NCI-H345 treated with DMSO at 0.1 percent for 48 hours (cell line): Measurements from ENCODE around the gene CCNY.
"Not testable (repeated sequence)": the region's sequence is repeated elsewhere in the genome, so short reads cannot be mapped to it uniquely, and the experiment has no call there.

Experiments used
- DNase-seq: peaks from one replicate; lab custom pipeline; 2025; ENCODE audit not compliant: unreplicated experiment; lab: John Stamatoyannopoulos, UW

The CCNY gene

DNA sequence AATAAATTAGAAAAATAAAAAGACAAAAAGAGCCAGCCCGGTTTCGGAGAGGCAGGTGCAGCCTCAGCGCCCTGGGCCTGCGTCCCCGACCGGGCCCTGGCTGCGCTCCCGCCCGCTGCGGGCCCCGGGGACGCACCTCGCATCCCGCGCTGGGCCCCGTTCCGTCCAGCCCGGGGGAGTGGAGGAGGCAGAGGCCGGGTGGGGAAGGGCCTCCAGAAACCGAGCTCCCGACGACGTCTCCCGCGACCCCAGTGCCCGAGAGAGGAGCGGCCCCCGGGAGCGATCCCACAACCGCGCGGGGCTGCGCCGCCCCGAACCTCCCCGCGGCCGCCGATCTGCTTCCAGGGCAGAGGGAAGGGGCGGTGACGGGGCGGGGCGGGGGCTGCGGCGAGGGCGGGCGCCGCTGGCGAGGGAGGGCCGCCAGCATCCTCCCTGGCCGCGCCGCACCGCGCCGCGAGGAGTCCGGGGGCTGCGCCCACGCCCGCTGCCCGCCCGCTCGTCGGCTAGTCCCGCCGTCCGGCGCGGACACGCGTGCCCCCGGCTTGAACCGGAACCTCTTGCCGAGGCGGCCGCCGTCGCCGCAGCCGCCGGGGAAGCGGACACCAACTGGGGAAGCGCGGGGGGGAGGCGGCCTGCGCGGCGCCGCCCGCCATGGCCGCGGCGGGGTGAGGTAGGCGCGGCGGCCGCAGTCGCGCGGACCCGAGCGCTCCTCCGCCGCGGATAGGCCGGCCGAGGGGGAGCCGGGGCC lies at the start of gene CCNY:
TSS of gene CCNY (plus strand) at position 426 of the 748 bp plus-strand sequence. CDS start 545 bp downstream, outside the sequence.
- no peak for DNase-seq

DNA sequence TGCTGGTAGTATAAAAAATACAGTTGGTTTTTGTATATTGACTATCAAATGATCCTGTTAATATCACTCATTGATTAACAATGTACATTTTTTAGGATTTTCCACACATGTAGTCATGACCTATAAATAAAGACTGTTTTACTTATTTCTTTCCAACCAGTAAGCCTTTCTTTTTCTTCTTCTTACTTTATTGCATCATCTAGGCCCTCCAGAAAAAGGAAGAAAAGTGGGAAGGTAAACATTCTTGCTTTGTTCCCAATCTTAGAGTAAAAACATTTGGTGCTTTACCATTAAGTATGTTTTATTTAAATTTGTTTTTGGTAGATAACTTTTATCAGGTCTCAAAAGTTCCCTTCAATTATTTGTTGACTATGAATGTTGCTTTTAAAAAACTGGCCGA lies 47.1 kb upstream of the CCNY start:
- DNase-seq: no peak

DNA sequence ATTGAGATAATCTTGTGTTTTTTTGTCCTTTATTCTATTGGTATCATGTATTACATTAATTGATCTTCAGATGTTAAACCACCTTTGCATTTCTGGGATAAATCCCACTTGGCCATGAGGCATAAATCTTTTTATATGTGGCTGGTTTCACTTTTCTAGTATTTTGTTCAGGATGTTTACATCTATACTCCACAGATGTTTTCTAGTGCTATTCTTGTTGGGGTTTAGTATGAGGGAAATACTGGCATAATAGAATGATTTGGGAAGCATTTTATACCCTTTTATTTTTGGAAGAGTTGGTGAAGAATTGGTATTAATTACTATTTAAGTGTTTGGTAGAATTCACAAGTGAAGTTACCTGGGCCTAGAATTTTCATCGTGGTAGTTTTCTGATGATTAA lies 41.8 kb upstream of the CCNY start:
- no peak for DNase-seq

DNA sequence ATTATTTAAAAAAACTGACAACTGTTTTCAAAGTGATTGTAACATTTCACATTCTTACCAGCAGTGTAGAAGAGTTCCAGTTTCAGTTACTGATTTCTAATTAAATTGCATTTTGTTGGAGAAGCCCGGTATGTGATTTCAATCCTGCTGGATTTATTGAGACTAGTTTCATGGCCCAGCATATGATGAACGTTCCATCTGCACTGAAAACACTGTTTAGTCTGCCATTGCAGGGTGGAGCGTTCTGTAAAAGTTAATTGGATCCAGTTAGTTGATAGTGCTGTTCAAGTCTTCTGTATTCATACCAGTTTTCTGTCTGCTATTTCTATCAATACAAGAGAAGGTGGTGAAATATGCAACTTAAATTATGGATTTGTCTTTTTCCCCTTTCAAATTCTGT lies 37.3 kb upstream of the CCNY start:
- DNase-seq: no peak

DNA sequence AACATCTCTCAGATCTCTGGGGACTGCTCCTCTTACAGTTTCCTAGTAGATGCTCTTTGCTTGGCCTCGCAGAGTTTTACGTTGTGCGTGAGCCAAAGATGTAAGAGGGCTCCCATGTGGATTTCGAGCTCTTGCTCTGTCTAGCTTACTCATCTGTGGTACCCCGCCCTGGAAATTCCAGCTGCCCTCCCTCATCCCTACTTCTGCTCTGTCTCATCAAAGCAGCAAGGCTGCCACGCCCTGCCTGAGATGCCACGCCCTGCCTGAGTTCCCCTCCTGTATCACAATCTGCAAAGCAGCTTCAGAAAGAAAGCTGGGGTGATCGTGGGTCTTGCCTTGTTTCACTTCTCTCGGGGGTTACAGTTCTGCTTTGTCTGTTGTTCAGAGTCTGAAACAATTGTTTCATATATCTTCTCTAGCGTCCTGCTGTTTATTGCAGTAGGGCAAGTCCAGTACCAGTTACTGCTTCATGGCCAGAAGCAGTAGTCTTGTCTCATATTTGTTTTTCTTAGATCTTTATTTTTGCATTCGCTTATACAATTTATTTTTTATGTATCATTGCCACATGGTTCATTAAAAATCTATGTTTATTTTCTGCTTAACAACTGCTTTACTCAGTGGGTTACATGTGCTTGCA lies 36.1 kb upstream of the CCNY start:
- DNase-seq: no peak

DNA sequence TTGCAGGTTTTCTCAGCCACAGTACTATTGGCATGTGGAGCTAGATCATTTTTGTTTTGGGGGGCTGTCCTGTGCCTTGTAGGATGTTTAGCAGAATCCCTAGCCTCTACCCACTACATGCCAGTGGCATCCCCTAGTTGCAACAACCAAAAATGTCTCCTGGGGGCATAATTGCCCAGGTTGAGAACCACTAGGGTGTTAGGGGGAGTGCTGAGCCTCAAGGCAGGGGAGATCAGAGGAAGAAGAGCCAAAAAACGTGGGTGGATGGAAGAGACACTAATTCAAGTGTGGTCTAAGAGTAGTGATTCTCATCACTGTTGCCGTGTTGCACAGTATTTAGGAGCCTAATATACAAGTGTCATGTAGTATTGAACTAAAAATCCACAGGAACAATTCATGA lies 31.7 kb upstream of the CCNY start:
- no peak for DNase-seq

DNA sequence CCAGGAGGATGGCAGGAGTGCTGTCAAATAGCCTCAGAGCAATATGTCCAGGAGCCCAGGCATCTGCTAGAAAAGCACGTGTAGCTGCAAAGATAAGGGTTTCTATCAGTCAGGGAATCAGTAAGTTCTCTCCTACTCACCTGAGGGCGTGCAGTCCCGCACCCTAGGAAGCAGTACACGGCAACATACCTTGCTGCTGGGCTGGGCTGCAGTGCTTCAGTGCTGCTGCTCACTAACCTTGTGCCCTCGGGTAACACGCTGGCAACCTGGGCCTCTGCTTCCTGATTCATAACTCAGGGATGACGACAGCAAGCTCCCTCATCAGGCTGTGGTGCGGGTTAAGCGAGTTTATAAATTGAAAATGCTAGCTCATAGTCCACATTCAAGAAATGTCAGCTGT lies 29.5 kb upstream of the CCNY start:
- no peak for DNase-seq

DNA sequence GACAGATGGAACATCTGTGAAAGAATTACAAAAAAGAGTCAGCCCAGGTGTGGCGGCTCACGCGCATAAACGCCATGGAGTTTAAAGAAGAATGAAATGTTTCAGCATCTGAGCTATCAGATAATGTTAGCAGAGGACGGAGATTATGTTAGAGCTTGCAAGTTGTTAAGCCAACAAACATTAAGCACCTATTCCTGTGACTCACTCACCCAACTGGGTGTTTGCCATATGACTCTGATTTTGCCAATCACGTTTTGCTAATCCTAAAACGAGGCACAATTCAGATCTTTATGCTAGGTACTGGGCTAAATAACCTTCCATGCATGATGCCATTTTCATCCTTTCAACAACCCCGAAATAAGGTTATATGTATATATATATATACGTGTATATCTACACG lies 29.0 kb upstream of the CCNY start:
- no peak for DNase-seq

DNA sequence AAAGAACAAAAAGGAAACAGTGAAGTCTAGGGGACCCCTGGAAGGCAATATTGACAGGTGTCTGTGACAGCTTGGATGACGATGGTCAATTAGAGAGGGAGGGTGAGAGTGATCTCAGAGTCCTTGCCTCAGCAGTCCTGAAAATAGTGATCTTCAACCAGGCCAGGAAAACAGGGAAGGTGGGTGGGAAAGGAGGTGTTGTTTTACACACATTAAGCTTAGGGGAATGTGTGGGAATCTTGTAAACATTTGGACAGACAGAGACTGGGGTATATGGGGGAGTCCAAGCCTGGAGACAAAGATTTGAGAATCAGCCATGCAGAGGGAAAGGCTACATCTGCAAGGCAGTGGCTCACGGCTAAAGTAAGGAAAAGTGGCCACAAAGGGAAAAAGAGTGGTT lies 27.5 kb upstream of the CCNY start:
- no peak for DNase-seq

DNA sequence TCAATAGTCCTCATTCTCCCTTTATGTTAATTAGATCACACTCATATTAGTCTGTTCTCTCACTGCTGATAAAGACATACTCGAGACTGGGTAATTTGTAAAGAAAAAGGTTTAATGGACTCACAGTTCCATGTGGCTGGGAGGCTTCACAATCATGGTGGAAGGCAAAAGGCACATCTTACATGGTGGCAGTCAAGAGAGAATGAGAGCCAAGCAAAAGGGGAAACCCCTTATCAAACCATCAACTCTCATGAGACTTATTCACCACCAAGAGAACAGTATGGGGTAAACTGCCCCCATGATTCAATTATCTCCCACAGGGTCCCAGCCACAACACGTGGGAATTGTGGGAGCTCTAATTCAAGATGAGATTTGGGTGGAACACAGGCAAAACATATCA lies 22.2 kb upstream of the CCNY start:
- DNase-seq: not testable (repeated sequence)

DNA sequence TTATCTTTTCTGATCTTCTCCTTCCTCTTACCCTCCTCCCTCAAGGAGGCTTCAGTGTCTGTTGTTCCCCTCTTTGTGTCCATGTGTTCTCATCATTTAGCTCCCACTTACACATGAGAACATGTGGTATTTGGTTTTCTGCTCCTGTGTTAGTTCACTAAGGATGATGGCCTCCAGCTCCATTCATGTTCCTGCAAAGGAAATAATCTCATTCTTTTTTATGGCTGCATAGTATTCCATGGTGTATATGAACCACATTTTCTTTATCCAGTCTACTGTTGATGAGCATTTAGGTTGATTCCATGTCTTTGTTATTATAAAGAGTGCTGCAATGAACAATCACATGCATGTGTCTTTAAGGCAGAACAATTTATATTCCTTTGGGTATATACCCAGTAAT lies 21.1 kb upstream of the CCNY start:
- not testable (repeated sequence) for DNase-seq

DNA sequence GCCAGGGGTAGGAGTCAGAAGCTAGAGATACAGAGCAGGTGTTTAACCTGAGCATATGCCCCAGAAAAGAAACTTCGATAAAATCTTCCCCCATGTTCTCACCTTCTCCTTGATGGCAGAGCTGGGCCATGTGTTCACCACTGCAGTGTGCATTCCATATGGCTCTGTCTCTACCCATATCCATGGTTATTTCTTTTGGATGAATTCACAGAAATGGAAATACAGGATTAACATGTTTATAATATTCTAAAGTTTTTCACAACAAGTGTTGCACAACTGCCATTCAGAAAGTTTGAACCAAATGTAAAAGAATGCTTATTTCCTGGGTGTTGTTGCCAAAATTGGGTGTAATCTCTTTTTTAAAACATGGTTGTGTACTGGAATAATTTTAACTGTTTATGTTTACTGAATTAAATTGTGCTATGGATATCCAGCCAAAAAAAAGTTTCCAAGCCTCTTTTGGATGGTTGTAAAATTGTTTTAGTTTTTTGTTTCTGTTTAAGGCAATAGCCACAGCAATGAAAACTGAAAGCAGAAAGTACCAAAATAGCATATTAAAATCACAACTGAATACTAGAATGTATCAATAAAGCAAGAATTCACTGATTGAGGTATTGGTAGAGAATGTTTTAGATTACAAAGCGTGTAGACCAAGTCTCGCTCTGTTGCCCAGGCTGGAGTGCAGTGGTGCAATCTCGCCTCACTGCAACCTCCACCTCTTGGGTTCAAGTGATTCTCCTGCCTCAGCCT lies 19.9 kb upstream of the CCNY start:
- no peak for DNase-seq

DNA sequence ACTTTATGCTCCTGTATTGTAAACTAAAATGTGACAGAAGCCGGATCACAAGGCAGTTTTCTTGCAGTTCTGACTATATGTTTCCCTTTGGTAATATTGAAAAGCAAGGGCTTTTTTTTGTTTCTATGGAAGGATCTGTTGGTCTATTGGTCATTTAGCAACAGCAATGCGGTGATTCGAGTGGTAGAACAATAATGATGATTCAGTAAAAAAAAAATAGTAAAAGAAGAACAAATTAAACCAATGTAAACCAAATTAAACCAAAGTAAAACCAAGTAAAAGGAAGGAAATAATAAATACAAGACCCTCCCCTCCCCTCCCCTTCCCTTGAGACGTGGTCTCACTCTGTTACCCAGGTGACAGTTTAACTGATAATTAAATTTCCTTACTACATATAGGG lies 17.8 kb upstream of the CCNY start:
- DNase-seq: no peak

DNA sequence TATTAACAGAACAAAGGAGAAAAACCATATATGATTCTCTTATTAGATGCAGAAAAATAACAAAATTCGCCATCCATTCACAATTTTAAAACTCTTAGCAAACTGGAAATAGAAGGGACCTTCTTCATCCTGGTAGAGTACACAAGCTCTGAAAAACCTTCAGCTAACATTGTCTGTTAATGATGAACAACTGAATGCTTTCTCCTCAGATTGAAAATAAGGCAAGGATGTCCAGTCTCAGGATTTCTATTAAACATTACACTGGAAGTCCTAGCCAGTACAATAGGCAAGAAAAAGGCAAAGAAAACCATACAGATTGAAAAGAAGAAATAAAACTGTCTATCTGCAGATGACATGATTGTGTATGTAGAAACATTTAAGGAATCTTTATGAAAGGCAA lies 16.0 kb upstream of the CCNY start:
- DNase-seq: no peak

DNA sequence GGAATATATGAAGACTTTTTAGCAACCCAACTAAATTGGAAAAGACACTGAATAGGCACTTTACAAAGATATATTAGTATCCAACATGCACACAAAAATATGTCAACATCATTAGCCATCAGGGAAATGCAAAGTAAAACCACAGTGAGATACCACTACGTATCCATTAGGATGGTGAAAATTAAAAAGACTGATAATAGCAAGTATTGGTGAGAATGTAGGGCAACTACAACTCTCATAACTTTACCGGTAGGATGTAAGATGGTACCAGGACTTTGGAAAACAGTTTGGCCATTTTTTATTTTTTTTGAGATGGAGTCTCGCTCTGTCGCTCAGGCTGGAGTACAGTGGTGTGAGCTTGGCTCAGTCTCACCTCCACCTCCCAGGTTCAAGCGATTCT lies 13.7 kb upstream of the CCNY start:
- DNase-seq: no peak

DNA sequence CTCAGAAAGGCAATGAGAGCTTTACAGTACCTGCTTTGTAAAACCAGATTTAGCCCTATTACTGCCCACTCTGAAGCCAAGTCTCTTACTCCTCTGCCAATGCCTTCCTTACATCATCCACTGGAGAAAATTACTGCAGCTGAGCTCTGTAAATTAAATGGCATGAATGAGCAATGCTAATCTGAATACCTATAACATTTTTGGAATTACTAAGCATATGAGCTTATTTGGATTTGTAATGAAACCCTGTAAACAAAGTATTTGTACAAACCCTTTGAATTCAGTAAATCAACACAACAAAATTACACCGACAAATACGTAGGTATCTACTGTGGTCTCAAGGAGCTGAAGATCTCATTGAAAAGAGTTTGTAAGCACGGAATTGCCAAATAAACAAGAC lies 12.1 kb upstream of the CCNY start:
- no peak for DNase-seq

DNA sequence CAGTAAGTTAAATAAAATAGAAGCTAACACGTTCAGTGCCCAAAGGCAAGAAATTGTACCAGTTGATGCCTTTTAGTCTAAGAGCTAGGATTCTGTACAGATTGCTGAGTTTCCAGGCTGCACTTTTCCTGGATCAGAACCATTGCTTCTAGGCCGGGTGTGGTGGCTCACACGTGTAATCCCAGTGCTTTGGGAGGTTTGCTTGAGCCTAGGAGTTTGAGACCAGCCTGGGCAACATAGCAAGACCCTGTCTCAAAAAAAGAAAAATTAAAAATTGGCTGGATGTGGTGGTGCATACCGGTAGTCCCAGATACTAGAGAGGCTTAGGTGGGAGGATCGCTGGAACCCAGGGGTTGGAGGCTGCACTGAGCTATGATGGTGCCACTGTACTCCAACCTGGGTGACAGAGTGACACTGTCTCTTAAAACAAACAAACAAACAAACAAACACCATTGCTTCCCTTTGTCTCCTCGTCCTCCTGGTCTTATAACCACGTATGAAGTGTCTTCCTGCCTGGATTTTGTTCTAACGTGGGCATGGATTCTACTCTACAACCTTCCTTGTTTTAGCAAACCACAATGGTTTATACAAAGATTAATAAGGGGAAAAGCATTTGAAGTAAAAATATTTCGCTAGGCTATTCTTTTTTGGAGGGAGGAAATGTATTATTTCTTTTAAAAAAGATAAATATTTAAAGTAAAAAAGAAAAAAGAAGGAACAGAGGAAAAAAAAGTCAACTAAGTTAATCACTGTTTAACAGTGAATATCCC lies 9.7 kb upstream of the CCNY start:
- no peak for DNase-seq

DNA sequence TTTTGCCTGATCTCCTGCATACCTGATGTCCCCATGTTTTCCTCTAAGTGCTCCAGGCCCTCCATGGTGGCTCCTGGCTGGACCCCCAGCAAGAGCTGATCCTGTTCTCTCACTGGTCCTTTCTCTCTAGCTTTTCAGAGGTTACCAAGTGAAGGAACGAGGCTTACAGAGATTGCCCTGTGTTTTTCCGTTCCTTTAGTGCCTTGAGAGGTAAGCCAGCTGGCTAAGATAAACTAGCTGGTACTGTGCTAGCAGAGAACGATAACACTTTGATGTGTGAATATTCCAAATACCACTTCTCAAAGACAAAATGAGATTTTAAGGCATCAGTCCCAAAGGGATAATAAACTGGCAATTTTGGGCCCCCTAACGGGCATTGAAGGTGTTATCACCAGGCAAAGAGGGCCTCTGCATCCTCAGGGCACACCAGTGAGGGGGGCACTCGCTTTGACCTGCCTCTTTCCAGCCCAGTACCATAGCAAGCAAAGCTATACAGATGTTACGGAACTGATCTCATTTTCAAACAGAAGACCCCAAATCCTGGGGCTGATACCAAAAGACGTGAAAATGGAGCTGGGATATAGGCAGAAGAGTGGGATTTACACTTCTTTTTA lies 8.4 kb upstream of the CCNY start:
- DNase-seq: no peak

DNA sequence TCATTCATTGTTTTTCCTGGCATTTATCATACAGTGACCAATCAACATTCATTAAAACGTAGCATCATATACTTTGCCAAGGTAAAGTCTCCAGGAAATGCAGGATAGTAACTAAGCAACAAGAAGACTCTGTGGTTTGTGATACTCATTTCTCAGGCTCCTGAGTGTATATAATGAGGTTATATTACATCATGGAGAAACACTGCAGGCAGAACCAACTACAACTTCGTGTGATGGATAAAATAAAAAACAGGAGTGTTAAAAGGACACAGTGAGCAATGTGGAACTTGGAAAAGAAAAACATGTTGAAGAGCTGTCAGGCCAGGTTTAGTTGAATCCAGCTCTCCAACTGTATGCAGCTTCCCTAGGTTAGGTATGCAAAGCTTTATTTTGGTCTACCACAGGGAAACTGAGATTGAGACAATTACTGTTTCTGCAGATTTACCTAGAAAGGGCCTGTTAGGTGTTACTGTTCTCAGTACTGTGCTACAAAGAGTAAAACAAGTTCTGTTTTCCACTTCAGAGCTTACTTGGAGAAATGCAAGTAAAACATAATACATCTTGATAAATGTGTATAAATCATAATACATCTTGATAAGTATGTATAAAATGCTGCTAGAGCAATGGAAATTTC lies 7.8 kb upstream of the CCNY start:
- DNase-seq: no peak

DNA sequence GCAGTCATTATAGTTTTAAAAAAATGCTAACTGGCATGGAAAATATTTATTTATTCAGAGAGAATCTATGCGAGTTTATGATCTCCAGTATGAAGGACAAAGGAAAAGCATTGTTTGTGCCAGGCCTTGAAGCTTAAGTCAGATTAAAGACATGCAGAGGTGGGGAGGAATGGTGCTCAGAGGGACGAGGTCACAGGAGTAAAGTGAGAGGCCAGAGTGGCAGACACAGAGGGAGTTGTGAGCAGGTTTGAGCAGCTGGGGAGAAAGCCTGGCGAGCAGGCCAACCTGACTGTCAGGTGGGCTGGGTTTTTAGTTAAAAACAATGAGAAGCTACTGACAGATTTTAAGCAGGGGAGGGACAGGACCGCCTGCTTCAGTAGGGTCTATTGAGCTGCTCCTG lies 6.8 kb upstream of the CCNY start:
- DNase-seq: no peak
